ENCODE results near the gene SVOP.

GRCh38 chr12:109064143-109064542, 43.3 kb upstream of the SVOP start:
- TF ChIP-seq ZBTB33 (IDR thresholded peaks at IDR 0.05) (no peak), EGR1 (IDR thresholded peaks at IDR 0.05; ENCODE audit: low read depth in 2 of 2) (no peak), SP1 (IDR thresholded peaks at IDR 0.05) (no peak), TAF1 (conservative IDR thresholded peaks at IDR 0.05) (no peak), RAD21 (IDR thresholded peaks at IDR 0.05) (no peak), GABPA (IDR thresholded peaks at IDR 0.05 in 1 of 2, conservative IDR thresholded peaks at IDR 0.05 in 1 of 2) (no peak), HNF4G (IDR thresholded peaks at IDR 0.05) (no peak), JUND (IDR thresholded peaks at IDR 0.05) (no peak), REST (IDR thresholded peaks at IDR 0.05) (no peak), YY1 (IDR thresholded peaks at IDR 0.05) (no peak)
- TF ChIP-seq, protein P1, sequence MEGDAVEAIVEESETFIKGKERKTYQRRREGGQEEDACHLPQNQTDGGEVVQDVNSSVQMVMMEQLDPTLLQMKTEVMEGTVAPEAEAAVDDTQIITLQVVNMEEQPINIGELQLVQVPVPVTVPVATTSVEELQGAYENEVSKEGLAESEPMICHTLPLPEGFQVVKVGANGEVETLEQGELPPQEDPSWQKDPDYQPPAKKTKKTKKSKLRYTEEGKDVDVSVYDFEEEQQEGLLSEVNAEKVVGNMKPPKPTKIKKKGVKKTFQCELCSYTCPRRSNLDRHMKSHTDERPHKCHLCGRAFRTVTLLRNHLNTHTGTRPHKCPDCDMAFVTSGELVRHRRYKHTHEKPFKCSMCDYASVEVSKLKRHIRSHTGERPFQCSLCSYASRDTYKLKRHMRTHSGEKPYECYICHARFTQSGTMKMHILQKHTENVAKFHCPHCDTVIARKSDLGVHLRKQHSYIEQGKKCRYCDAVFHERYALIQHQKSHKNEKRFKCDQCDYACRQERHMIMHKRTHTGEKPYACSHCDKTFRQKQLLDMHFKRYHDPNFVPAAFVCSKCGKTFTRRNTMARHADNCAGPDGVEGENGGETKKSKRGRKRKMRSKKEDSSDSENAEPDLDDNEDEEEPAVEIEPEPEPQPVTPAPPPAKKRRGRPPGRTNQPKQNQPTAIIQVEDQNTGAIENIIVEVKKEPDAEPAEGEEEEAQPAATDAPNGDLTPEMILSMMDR (IDR thresholded peaks at IDR 0.05; ENCODE audit: low read depth, low read length, missing input control): no peak
